HCT116 (cell line): ENCODE measurements around the gene ASB3. TPM values are rescaled to one million over a fixed set of nuclear protein-coding genes. Genes with fewer than 3 reads are reported as not detected.

Experiments
- ATAC-seq: fragments of 200-7000 bp; cut with Tn5 transposase; 2 replicates; pipeline ENCODE4 v1.9.1; 2020; ENCODE audit warnings: mild to moderate bottlenecking, moderate library complexity
- BruUV-seq: library from RNA; stranded (reverse); fragments of 400-500 nt; replicated peaks from 2 replicates; lab custom pipeline; 2021; lab: Mats Ljungman, UMichigan
- CTCF ChIA-PET: fragments of 300-600 bp; sonication (Branson Sonifier 250); formaldehyde crosslinking; loops from one replicate; lab custom pipeline; 2021; ENCODE audit warnings: antibody characterized with exemption; lab: Charles Lee
- POLR2A ChIA-PET: fragments of 300-600, 350-600 bp; sonication (Branson Sonifier 250); formaldehyde crosslinking; loops from one replicate; lab custom pipeline; 2021; ENCODE audit warnings: antibody characterized with exemption; lab: Charles Lee
- RAD21 ChIA-PET, 2 experiments: fragments of 300-600 bp; sonication (Branson Sonifier 250); formaldehyde crosslinking; loops; one replicate each; lab custom pipeline; 2023; ENCODE audit warnings: low total read pairs in 2 of 2; ENCODE audit not compliant: uncharacterized antibody in 2 of 2, unreplicated experiment in 2 of 2, low non-redundant PET in 1 of 2; lab: Charles Lee
- DNase-seq: peaks from one replicate; pipeline ENCODE4 v3.0.0-alpha.2; 2010; ENCODE audit warnings: low read depth, low spot score
- H2AFZ ChIP-seq: fragments of 200-600 bp; shearing (Covaris generic), sonication (generic); 2 replicates; pipeline ENCODE4 v1.6.1; 2017; ENCODE audit warnings: low read depth, mixed run types, mixed read lengths, antibody characterized with exemption, low read length; ENCODE audit not compliant: poor library complexity, severe bottlenecking
- H3K27ac ChIP-seq: 2 replicates; pipeline ENCODE4 v1.5.1; 2012; ENCODE audit warnings: low read depth, low read length
- H3K27me3 ChIP-seq: fragments of 200-600 bp; sonication (generic); 2 replicates; pipeline ENCODE4 v1.6.1; 2016; ENCODE audit warnings: mixed run types, low read length, mixed read lengths; ENCODE audit not compliant: insufficient read depth
- H3K36me3 ChIP-seq, 2 experiments: fragments of 200-500 bp in 1 of 2; fragments of 200-600 bp in 1 of 2; sonication (Bioruptor generic) in 1 of 2; sonication (generic) in 1 of 2; 2 replicates each; pipeline versions ENCODE4 v1.5.1 to v1.6.1; 2014 to 2016; ENCODE audit warnings: low read length in 2 of 2, inconsistent platforms in 1 of 2, mixed read lengths in 1 of 2, mixed run types in 1 of 2; ENCODE audit not compliant: insufficient read depth in 2 of 2, control insufficient read depth in 1 of 2
- H3K4me1 ChIP-seq, 2 experiments: fragments of 200-600 bp in 1 of 2; sonication (generic) in 1 of 2; 2 replicates each; pipeline versions ENCODE4 v1.5.1 to v1.6.1; 2012 to 2017; ENCODE audit warnings: low read length in 2 of 2, inconsistent platforms in 1 of 2, mild to moderate bottlenecking in 1 of 2, mixed read lengths in 1 of 2, mixed run types in 1 of 2, moderate library complexity in 1 of 2; ENCODE audit not compliant: insufficient read depth in 2 of 2, control insufficient read depth in 1 of 2
- H3K4me2 ChIP-seq: fragments of 200-600 bp; sonication (generic); 2 replicates; pipeline ENCODE4 v1.6.1; 2017; ENCODE audit warnings: mixed run types, low read length, mixed read lengths
- H3K4me3 ChIP-seq, 2 experiments: fragments of 200-600 bp in 1 of 2; sonication (generic) in 1 of 2; replicated peaks in 1 of 2; 2 replicates each; pipeline ENCODE4 v1.5.1; 2011 to 2016; ENCODE audit warnings: low read length in 2 of 2, control low read depth in 1 of 2, low read depth in 1 of 2, mild to moderate bottlenecking in 1 of 2, mixed read lengths in 1 of 2, mixed run types in 1 of 2
- H3K79me2 ChIP-seq: fragments of 200-600 bp; sonication (generic); 2 replicates; pipeline ENCODE4 v1.6.1; 2017; ENCODE audit warnings: mild to moderate bottlenecking, mixed run types, low read length, moderate library complexity, mixed read lengths; ENCODE audit not compliant: insufficient read depth
- H3K9ac ChIP-seq: fragments of 200-600 bp; sonication (generic); 2 replicates; pipeline ENCODE4 v1.6.1; 2016; ENCODE audit warnings: low read length, mixed read lengths
- H3K9me2 ChIP-seq: fragments of 200-600 bp; sonication (generic), shearing (Covaris generic); 2 replicates; pipeline ENCODE4 v1.6.1; 2017; ENCODE audit warnings: mixed run types, mild to moderate bottlenecking, moderate library complexity; ENCODE audit not compliant: insufficient read depth
- H3K9me3 ChIP-seq, 2 experiments: fragments of 200-500 bp in 1 of 2; fragments of 200-600 bp in 1 of 2; sonication (Bioruptor generic) in 1 of 2; sonication (generic) in 1 of 2; 2 replicates each; pipeline ENCODE4 v1.6.1; 2014 to 2017; ENCODE audit warnings: low read length in 2 of 2, mixed read lengths in 2 of 2, inconsistent platforms in 1 of 2, low read depth in 1 of 2, mild to moderate bottlenecking in 1 of 2, mixed run types in 1 of 2, moderate library complexity in 1 of 2; ENCODE audit not compliant: control insufficient read depth in 1 of 2, insufficient read depth in 1 of 2
- H4K20me1 ChIP-seq: fragments of 200-600 bp; sonication (generic), shearing (Covaris generic); 2 replicates; pipeline ENCODE4 v1.6.1; 2017; ENCODE audit warnings: mixed run types, mild to moderate bottlenecking, moderate library complexity; ENCODE audit not compliant: insufficient read depth
- ATF3 ChIP-seq: IDR thresholded peaks from 2 replicates; pipeline ENCODE4 v1.6.1; 2012
- CBX3 ChIP-seq: IDR thresholded peaks from 2 replicates; pipeline ENCODE4 v1.6.1; 2012; ENCODE audit warnings: low read depth
- CEBPB ChIP-seq: IDR thresholded peaks from 2 replicates; pipeline ENCODE4 v1.6.1; 2012; ENCODE audit warnings: low read depth
- EGR1 ChIP-seq: IDR thresholded peaks from 2 replicates; pipeline ENCODE4 v1.6.1; 2012; ENCODE audit warnings: low read depth
- EZH2 ChIP-seq: fragments of 200-600 bp; sonication (generic); IDR thresholded peaks from 2 replicates; pipeline ENCODE4 v1.6.1; 2017; ENCODE audit warnings: antibody characterized with exemption, mixed run types
- EZH2phosphoT487 ChIP-seq: fragments of 200-600 bp; IDR thresholded peaks from 2 replicates; pipeline ENCODE4 v1.6.1; 2018; ENCODE audit warnings: antibody characterized with exemption, borderline replicate concordance
- FOSL1 ChIP-seq: IDR thresholded peaks from 2 replicates; pipeline ENCODE4 v1.6.1; 2012; ENCODE audit warnings: low read depth
- JUND ChIP-seq: IDR thresholded peaks from 2 replicates; pipeline ENCODE4 v1.6.1; 2012
- MAX ChIP-seq: IDR thresholded peaks from 2 replicates; pipeline ENCODE4 v1.6.1; 2012
- REST ChIP-seq: IDR thresholded peaks from 2 replicates; pipeline ENCODE4 v1.6.1; 2012; ENCODE audit warnings: low read depth
- TCF7L2 ChIP-seq: IDR thresholded peaks from 2 replicates; pipeline ENCODE4 v1.7.0; 2011; ENCODE audit warnings: borderline replicate concordance, inconsistent platforms; ENCODE audit not compliant: insufficient read depth, insufficient read length; ENCODE audit errors: extremely low read depth
- YY1 ChIP-seq: IDR thresholded peaks from 2 replicates; pipeline ENCODE4 v1.6.1; 2011; ENCODE audit warnings: low read length, low read depth, moderate library complexity, mild to moderate bottlenecking; ENCODE audit not compliant: insufficient replicate concordance; ENCODE audit errors: extremely low read depth
- ZBTB33 ChIP-seq: IDR thresholded peaks from 2 replicates; pipeline ENCODE4 v1.6.1; 2011; ENCODE audit warnings: mild to moderate bottlenecking, low read length, moderate library complexity; ENCODE audit not compliant: insufficient replicate concordance; ENCODE audit errors: extremely low read depth
- ZFX ChIP-seq: fragments of 450-650 bp; IDR thresholded peaks from 2 replicates; pipeline ENCODE4 v1.6.1; 2017
- ZNF274 ChIP-seq: fragments of 200-500 bp; sonication (Bioruptor generic); IDR thresholded peaks from 2 replicates; pipeline ENCODE4 v1.6.1; 2014; ENCODE audit warnings: mild to moderate bottlenecking, low read depth, low read length, inconsistent platforms
- intact Hi-C: fragments of 100-400 bp; cut with micrococcal nuclease; formaldehyde crosslinking; loops from 2 replicates; pipeline ENCODE4 v1.10.0; 2022
- total RNA-seq: library from RNA; stranded (reverse); gene quantifications from one replicate; pipeline ENCODE4 v1.2.1, GENCODE V29; 2021; ENCODE audit not compliant: unreplicated experiment

The ASB3 gene
- total RNA-seq, 1 experiment from 2014 or later: 17.3 TPM

- TF ChIP-seq EZH2phosphoT487 (no peak), JUND (no peak)
- TF ChIP-seq, all 23 proteins: peak for 0
Observed at GRCh38 chr2:53672881-53673522, 113.8 kb downstream of the ASB3 start (continued).

- ChIA-PET RAD21 (no interaction called here), CTCF (interaction anchor here (0.9 kb wide), 1 partner anchor 46 kb away, joined by 3 read pairs; no protein-coding TSS in a partner anchor), POLR2A (no interaction called here)
- Histone ChIP-seq H3K27me3 (no peaks in the 10 kb centered on the region), H3K9ac (no peak overlapping the region), H3K4me2 (no peak overlapping the region), H3K9me2 (no peaks in the 10 kb centered on the region), H2AFZ (no peak overlapping the region), H3K4me3 (no peak overlapping the region), H3K4me1 (no peaks in the 10 kb centered on the region), H3K36me3 (no peaks in the 10 kb centered on the region; a peak in 1 of 4 replicates), H3K27ac (no peak overlapping the region), H4K20me1 (no peaks in the 10 kb centered on the region), H3K79me2 (no peaks in the 10 kb centered on the region), H3K9me3 (no peaks in the 10 kb centered on the region)
- no TSS peak for BruUV-seq
- TF ChIP-seq ZFX (no peak), EGR1 (no peak), CBX3 (no peak), ATF3 (no peak), MAX (no peak), ZBTB33 (no peak), EZH2 (no peak), TCF7L2 (no peak), ZNF274 (no peak), REST (no peak), CEBPB (no peak), YY1 (no peak), FOSL1 (no peak)
- intact Hi-C loops: no loop called here
- ATAC-seq (no peak), DNase-seq (no peak)
Observed at GRCh38 chr2:53670331-53670730, 116.4 kb downstream of the ASB3 start.
